Panc1 (cell line): ENCODE measurements around the gene CLIP4.

ENCODE experiments used
- CTCF ChIP-seq: fragments of 450-650 bp; IDR thresholded peaks from 2 replicates; pipeline ENCODE4 v1.5.1; 2017; ENCODE audit warnings: mild to moderate bottlenecking
- POLR2AphosphoS5 ChIP-seq: IDR thresholded peaks from 2 replicates; pipeline ENCODE4 v1.6.1; 2012; ENCODE audit warnings: mild to moderate bottlenecking, low read depth, low read length, moderate library complexity
- SIN3A ChIP-seq: IDR thresholded peaks from 2 replicates; pipeline ENCODE4 v1.6.1; 2012; ENCODE audit warnings: low read depth, mild to moderate bottlenecking, low read length, moderate library complexity, borderline replicate concordance; ENCODE audit not compliant: insufficient read depth
- TF ChIP-seq, protein P1 (sequence below), 2 experiments: IDR thresholded peaks; 2 replicates each; pipeline ENCODE4 v1.6.1; 2011 to 2012; ENCODE audit warnings: low read depth in 2 of 2, control low read depth in 1 of 2, low read length in 1 of 2, mild to moderate bottlenecking in 1 of 2, moderate library complexity in 1 of 2; ENCODE audit not compliant: insufficient read depth in 1 of 2

DNA sequence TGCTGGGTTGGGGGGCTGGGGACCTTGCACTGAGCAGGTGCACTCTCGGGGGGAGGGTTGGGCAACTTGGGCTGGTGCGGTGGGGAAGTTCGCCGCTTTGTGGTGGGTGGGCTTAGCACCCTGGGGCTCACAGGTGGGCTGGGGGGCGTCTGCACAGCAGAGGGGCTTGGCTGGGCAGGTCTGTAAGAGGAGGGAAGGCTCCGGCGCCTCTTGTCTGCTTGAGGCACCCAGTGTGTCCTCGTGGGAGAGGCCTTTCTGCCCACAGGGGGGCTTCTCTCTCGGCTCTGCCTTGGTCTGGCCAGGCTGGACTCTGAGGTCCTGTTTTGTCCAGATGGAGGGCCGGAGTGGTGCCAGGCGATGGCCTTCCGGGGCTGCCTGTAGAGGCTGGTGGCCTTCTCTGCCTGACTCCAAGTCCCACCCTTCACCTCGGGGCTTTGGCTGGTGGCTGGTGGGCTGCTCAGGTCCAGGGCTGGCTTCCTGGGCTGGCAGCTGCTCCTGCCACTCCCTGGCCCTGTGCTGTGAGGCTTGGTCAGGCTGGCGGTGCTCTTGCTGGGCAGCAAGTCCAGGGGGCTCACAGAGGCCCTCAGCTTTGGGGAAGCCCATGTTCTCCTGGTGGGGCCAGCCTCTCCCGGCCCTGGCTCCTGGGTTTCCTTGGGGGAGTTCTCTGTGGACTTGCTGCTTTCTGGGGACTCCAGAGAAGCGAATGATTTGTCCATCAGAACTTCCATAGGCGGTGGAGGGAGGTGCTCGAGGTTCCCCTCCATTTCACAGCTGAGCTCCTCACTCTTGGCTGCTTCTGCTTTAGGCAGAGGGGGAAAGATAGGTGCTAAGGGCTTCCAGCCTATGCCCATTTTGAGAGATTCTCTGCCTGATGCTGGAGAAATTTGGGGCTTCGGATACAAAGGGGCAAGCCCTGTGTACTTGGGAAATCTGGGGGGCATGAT is 43.9 kb upstream of the CLIP4 start:
- TF ChIP-seq CTCF = no peak
- TF ChIP-seq, protein P1, sequence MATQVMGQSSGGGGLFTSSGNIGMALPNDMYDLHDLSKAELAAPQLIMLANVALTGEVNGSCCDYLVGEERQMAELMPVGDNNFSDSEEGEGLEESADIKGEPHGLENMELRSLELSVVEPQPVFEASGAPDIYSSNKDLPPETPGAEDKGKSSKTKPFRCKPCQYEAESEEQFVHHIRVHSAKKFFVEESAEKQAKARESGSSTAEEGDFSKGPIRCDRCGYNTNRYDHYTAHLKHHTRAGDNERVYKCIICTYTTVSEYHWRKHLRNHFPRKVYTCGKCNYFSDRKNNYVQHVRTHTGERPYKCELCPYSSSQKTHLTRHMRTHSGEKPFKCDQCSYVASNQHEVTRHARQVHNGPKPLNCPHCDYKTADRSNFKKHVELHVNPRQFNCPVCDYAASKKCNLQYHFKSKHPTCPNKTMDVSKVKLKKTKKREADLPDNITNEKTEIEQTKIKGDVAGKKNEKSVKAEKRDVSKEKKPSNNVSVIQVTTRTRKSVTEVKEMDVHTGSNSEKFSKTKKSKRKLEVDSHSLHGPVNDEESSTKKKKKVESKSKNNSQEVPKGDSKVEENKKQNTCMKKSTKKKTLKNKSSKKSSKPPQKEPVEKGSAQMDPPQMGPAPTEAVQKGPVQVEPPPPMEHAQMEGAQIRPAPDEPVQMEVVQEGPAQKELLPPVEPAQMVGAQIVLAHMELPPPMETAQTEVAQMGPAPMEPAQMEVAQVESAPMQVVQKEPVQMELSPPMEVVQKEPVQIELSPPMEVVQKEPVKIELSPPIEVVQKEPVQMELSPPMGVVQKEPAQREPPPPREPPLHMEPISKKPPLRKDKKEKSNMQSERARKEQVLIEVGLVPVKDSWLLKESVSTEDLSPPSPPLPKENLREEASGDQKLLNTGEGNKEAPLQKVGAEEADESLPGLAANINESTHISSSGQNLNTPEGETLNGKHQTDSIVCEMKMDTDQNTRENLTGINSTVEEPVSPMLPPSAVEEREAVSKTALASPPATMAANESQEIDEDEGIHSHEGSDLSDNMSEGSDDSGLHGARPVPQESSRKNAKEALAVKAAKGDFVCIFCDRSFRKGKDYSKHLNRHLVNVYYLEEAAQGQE (IDR thresholded peaks at IDR 0.05; ENCODE audit: insufficient read depth in 1 of 2, low read depth in 2 of 2, low read length in 1 of 2) = no peak
- TF ChIP-seq SIN3A = no peak
- no peak for TF ChIP-seq POLR2AphosphoS5
